Effector memory CD8-positive, alpha-beta T cell (primary cell): ENCODE measurements around the gene XYLT2.
A peak's percentile ranks its signal among the peaks of the same experiment; 100 is the strongest.

Experiments used
- ATAC-seq: fragments of 150-1000 bp; cut with Tn5 transposase; replicated peaks from 2 replicates; pipeline ENCODE4 v1.10.0; 2021; ENCODE audit warnings: mild to moderate bottlenecking, moderate library complexity
- DNase-seq, 3 experiments: peaks; one replicate each; pipeline ENCODE4 v3.0.0; 2021
- H3K27ac Mint-ChIP-seq, 2 donors: one replicate each; pipeline ENCODE4 v1.8.0; 2022; ENCODE audit warnings: mild to moderate bottlenecking in 2 of 2, mixed read lengths in 2 of 2, moderate library complexity in 2 of 2
- H3K27me3 Mint-ChIP-seq, 2 donors: one replicate each; pipeline ENCODE4 v1.8.0; 2022; ENCODE audit warnings: mixed read lengths in 2 of 2
- H3K36me3 Mint-ChIP-seq: one replicate; pipeline ENCODE4 v1.8.0; 2022; ENCODE audit warnings: mild to moderate bottlenecking, moderate library complexity, mixed read lengths; ENCODE audit not compliant: insufficient read depth
- H3K4me1 Mint-ChIP-seq, 2 donors: one replicate each; pipeline ENCODE4 v1.8.0; 2022; ENCODE audit warnings: low read depth in 2 of 2, mixed read lengths in 2 of 2
- H3K4me3 Mint-ChIP-seq, 2 donors: one replicate each; pipeline ENCODE4 v1.8.0; 2022; ENCODE audit warnings: mild to moderate bottlenecking in 2 of 2, mixed read lengths in 2 of 2, moderate library complexity in 2 of 2
- H3K9me3 Mint-ChIP-seq, 2 donors: one replicate each; pipeline ENCODE4 v1.8.0; 2022; ENCODE audit warnings: mixed read lengths in 2 of 2

XYLT2 gene

GRCh38 chr17:50358177-50358576, 12.3 kb downstream of the XYLT2 start:
- H3K36me3 Mint-ChIP-seq = peaks cover 17% of the 10 kb centered on the region
- H3K9me3 Mint-ChIP-seq = no peaks in the 10 kb centered on the region
- H3K27me3 Mint-ChIP-seq = no peaks in the 10 kb centered on the region
- DNase-seq = no peak
- ATAC-seq = no peak
- H3K4me3 Mint-ChIP-seq = no peak overlapping the region
- peak overlapping the region in 1 of 2 donors; percentile 35 for H3K27ac Mint-ChIP-seq
- peaks cover 11 to 14% of the 10 kb centered on the region in 2 donors for H3K4me1 Mint-ChIP-seq

- Mint-ChIP-seq H3K27ac (peak overlapping the region in 1 of 2 donors; percentile 62), H3K36me3 (peaks cover 17% of the 10 kb centered on the region), H3K4me3 (no peak overlapping the region), H3K9me3 (no peaks in the 10 kb centered on the region), H3K4me1 (peaks cover 9 to 12% of the 10 kb centered on the region in 2 donors), H3K27me3 (no peaks in the 10 kb centered on the region)
- ATAC-seq (no peak), DNase-seq (no peak)
Observed at GRCh38 chr17:50359005-50359699, 13.2 kb downstream of the XYLT2 start.

GRCh38 chr17:50359998-50360461, 14.1 kb downstream of the XYLT2 start:
- Mint-ChIP-seq H3K4me1 (peaks cover 9 to 12% of the 10 kb centered on the region in 2 donors), H3K27me3 (no peaks in the 10 kb centered on the region), H3K27ac (peak overlapping the region in 1 of 2 donors; percentile 81), H3K36me3 (peaks cover 17% of the 10 kb centered on the region), H3K4me3 (no peak overlapping the region), H3K9me3 (no peaks in the 10 kb centered on the region)
- ATAC-seq = no peak
- no peak for DNase-seq

- ATAC-seq = no peak
- Mint-ChIP-seq H3K4me3 (no peak overlapping the region), H3K27me3 (no peaks in the 10 kb centered on the region), H3K9me3 (no peaks in the 10 kb centered on the region), H3K4me1 (peaks cover 9 to 12% of the 10 kb centered on the region in 2 donors), H3K27ac (peak overlapping the region in 1 of 2 donors; percentile 81), H3K36me3 (peaks cover 17% of the 10 kb centered on the region)
- DNase-seq = no peak
Observed at GRCh38 chr17:50360486-50361115, 14.7 kb downstream of the XYLT2 start.

GRCh38 chr17:50361561-50362480, 15.9 kb downstream of the XYLT2 start:
- Mint-ChIP-seq H3K36me3 (peaks cover 13% of the 10 kb centered on the region), H3K4me1 (peaks cover 9 to 12% of the 10 kb centered on the region in 2 donors), H3K4me3 (peak overlapping the region in 1 of 2 donors; percentile 15), H3K27ac (peak overlapping the region; percentile 59 to 81), H3K9me3 (no peaks in the 10 kb centered on the region), H3K27me3 (no peaks in the 10 kb centered on the region)
- ATAC-seq = peak; percentile 95
- DNase-seq = peak; percentile 42 to 45 (median 44)

- no peaks in the 10 kb centered on the region for H3K27me3 Mint-ChIP-seq
- DNase-seq (no peak), ATAC-seq (no peak)
- peaks cover 9 to 13% of the 10 kb centered on the region in 2 donors for H3K4me1 Mint-ChIP-seq
- no peak overlapping the region for H3K4me3 Mint-ChIP-seq
- H3K27ac Mint-ChIP-seq = peak overlapping the region in 1 of 2 donors; percentile 59
- H3K9me3 Mint-ChIP-seq = no peaks in the 10 kb centered on the region
- peaks cover 8% of the 10 kb centered on the region for H3K36me3 Mint-ChIP-seq
Observed at GRCh38 chr17:50362661-50363060, 16.7 kb downstream of the XYLT2 start.

GRCh38 chr17:50363217-50364060, 17.5 kb downstream of the XYLT2 start:
- H3K9me3 Mint-ChIP-seq = no peaks in the 10 kb centered on the region
- no peaks in the 10 kb centered on the region for H3K27me3 Mint-ChIP-seq
- H3K4me1 Mint-ChIP-seq = peaks cover 9 to 14% of the 10 kb centered on the region in 2 donors
- H3K27ac Mint-ChIP-seq = peak overlapping the region in 1 of 2 donors; percentile 16
- no peak for DNase-seq
- H3K36me3 Mint-ChIP-seq = peaks cover 15% of the 10 kb centered on the region
- H3K4me3 Mint-ChIP-seq = no peak overlapping the region
- ATAC-seq = no peak

GRCh38 chr17:50364061-50364458, 18.1 kb downstream of the XYLT2 start:
- Mint-ChIP-seq H3K4me1 (peaks cover 9 to 14% of the 10 kb centered on the region in 2 donors), H3K9me3 (no peaks in the 10 kb centered on the region), H3K36me3 (peaks cover 15% of the 10 kb centered on the region), H3K4me3 (no peak overlapping the region), H3K27ac (peak overlapping the region in 1 of 2 donors; percentile 16), H3K27me3 (no peaks in the 10 kb centered on the region)
- no peak for ATAC-seq
- no peak for DNase-seq

- peaks cover 15% of the 10 kb centered on the region for H3K36me3 Mint-ChIP-seq
- H3K4me1 Mint-ChIP-seq = peaks cover 9 to 13% of the 10 kb centered on the region in 2 donors
- no peak overlapping the region for H3K27ac Mint-ChIP-seq
- no peaks in the 10 kb centered on the region for H3K27me3 Mint-ChIP-seq
- no peaks in the 10 kb centered on the region for H3K9me3 Mint-ChIP-seq
- DNase-seq (no peak), ATAC-seq (no peak)
- no peak overlapping the region for H3K4me3 Mint-ChIP-seq
Observed at GRCh38 chr17:50364715-50365114, 18.8 kb downstream of the XYLT2 start.

- ATAC-seq (no peak), DNase-seq (no peak)
- Mint-ChIP-seq H3K4me1 (peaks cover 9 to 13% of the 10 kb centered on the region in 2 donors), H3K4me3 (no peak overlapping the region), H3K27ac (no peak overlapping the region), H3K9me3 (no peaks in the 10 kb centered on the region), H3K36me3 (peaks cover 19% of the 10 kb centered on the region), H3K27me3 (no peaks in the 10 kb centered on the region)
Observed at GRCh38 chr17:50365165-50365564, 19.2 kb downstream of the XYLT2 start.

- H3K36me3 Mint-ChIP-seq = peaks cover 20% of the 10 kb centered on the region
- H3K4me3 Mint-ChIP-seq = no peak overlapping the region
Observed at GRCh38 chr17:50365649-50366393, 19.9 kb downstream of the XYLT2 start.

GRCh38 chr17:50367401-50367800, 21.5 kb downstream of the XYLT2 start:
- Mint-ChIP-seq H3K4me3 (no peak overlapping the region), H3K36me3 (peaks cover 30% of the 10 kb centered on the region), H3K4me1 (peaks cover 15 to 16% of the 10 kb centered on the region in 2 donors), H3K9me3 (no peaks in the 10 kb centered on the region), H3K27ac (no peak overlapping the region), H3K27me3 (no peaks in the 10 kb centered on the region)
- ATAC-seq (no peak), DNase-seq (no peak)

More at GRCh38 chr17:50365649-50366393, 19.9 kb downstream of the XYLT2 start:
- H3K27me3 Mint-ChIP-seq = no peaks in the 10 kb centered on the region
- DNase-seq = no peak
- H3K27ac Mint-ChIP-seq = no peak overlapping the region
- H3K4me1 Mint-ChIP-seq = peaks cover 9 to 10% of the 10 kb centered on the region in 2 donors
- no peaks in the 10 kb centered on the region for H3K9me3 Mint-ChIP-seq
- no peak for ATAC-seq
